ENCODE measurements around the gene PLEKHG2. TPM values are rescaled to one million over a fixed set of nuclear protein-coding genes. Genes with fewer than 3 reads are reported as not detected.
A peak's percentile ranks its signal among the peaks of the same experiment; 100 is the strongest.

Gene PLEKHG2
- total RNA-seq, 3 donors from 2014 or later (not counting 1 experiment from before 2014, with no cell fraction given) = 70.2 to 129 (median 80.7) TPM

GRCh38 chr19:39390751-39391437 lies 21.6 kb upstream of the PLEKHG2 start, which contains the start of the genes MED29 and PAF1:
Gene MED29, plus strand, starts transcription at chr19:39391378. Its CDS starts 45 bp downstream, at chr19:39391423.
Gene PAF1, minus strand, starts transcription at chr19:39391106. Its CDS starts 242 bp downstream, at chr19:39390864.
- H3K9me3 Mint-ChIP-seq = no peaks in the 10 kb centered on the region
- ATAC-seq = peak; percentile 91 to 98 (median 92)

GRCh38 chr19:39397360-39398296 lies 14.8 kb upstream of the PLEKHG2 start:
- peak; percentile 96 for TF ChIP-seq CTCF (IDR thresholded peaks at IDR 0.05)
- 30% methylated on average over 17 of the region's 17 CpGs for WGBS (ENCODE audit: insufficient coverage)
- H3K36me3 Mint-ChIP-seq = no peaks in the 10 kb centered on the region
- Histone ChIP-seq H3K4me3 (ENCODE audit: low read length) (no peak overlapping the region), H3K27me3 (ENCODE audit: control insufficient read depth, insufficient read depth, low read length) (no peaks in the 10 kb centered on the region), H3K27ac (ENCODE audit: low read length) (peak overlapping the region; percentile 91), H3K9me3 (ENCODE audit: control insufficient read depth, insufficient read depth, low read length) (no peaks in the 10 kb centered on the region), H3K4me1 (ENCODE audit: control insufficient read depth, insufficient read depth, low read length) (peaks cover 57% of the 10 kb centered on the region), H3K36me3 (ENCODE audit: control insufficient read depth, insufficient read depth, low read length) (peaks cover 28% of the 10 kb centered on the region)
- intact Hi-C loops (cut with micrococcal nuclease) = loop anchor here (1.0 to 5.0 kb wide), 3 partner anchors 14 to 135 kb away; partner anchors contain the start of genes EID2B and TIMM50
- H3K4me3 Mint-ChIP-seq = peak overlapping the region; percentile 61
- peaks cover 44 to 50% of the 10 kb centered on the region in 2 donors for H3K4me1 Mint-ChIP-seq
- H3K9me3 Mint-ChIP-seq = no peaks in the 10 kb centered on the region
- peak overlapping the region; percentile 96 to 97 for H3K27ac Mint-ChIP-seq
- ATAC-seq = peak; percentile 41 to 66 (median 42)
- peak; percentile 95 to 96 for DNase-seq
- H3K27me3 Mint-ChIP-seq (ENCODE audit: low read depth in 2 of 2) = no peaks in the 10 kb centered on the region

More at GRCh38 chr19:39390751-39391437, 21.6 kb upstream of the PLEKHG2 start, which contains the start of the genes MED29 and PAF1:
- Mint-ChIP-seq H3K4me3 (peak within 1 kb of the TSS; percentile 97), H3K27ac (peak within 1 kb of the TSS; percentile 91 to 98), H3K27me3 (ENCODE audit: low read depth in 2 of 2) (no peaks in the 10 kb centered on the region), H3K36me3 (no peaks in the 10 kb centered on the region), H3K4me1 (peaks cover 16 to 32% of the 10 kb centered on the region in 2 donors)
- Histone ChIP-seq H3K4me3 (ENCODE audit: low read length) (peak within 1 kb of the TSS; percentile 92), H3K9me3 (ENCODE audit: control insufficient read depth, insufficient read depth, low read length) (no peaks in the 10 kb centered on the region), H3K27ac (ENCODE audit: low read length) (peak within 1 kb of the TSS; percentile 98), H3K4me1 (ENCODE audit: control insufficient read depth, insufficient read depth, low read length) (peaks cover 25% of the 10 kb centered on the region), H3K27me3 (ENCODE audit: control insufficient read depth, insufficient read depth, low read length) (no peaks in the 10 kb centered on the region), H3K36me3 (ENCODE audit: control insufficient read depth, insufficient read depth, low read length) (peaks cover 52% of the 10 kb centered on the region)
- intact Hi-C loops (cut with micrococcal nuclease) = loop anchor here (1.0 to 2.0 kb wide), 4 partner anchors 11 to 54 kb away; partner anchors contain the start of genes SAMD4B and SUPT5H
- under 1% methylated on average over 60 of the region's 60 CpGs for WGBS (ENCODE audit: insufficient coverage)
- peak; percentile 90 to 100 for DNase-seq
- TF ChIP-seq CTCF (IDR thresholded peaks at IDR 0.05) = no peak

- intact Hi-C loops (cut with micrococcal nuclease) = loop anchor here (5.0 kb wide), 1 partner anchor 84 kb away; the partner anchor contains the start of gene TIMM50
These were observed 14.1 kb upstream of the PLEKHG2 start for GRCh38 chr19:39398297-39398864.

More at GRCh38 chr19:39398297-39398864, 14.1 kb upstream of the PLEKHG2 start:
- Histone ChIP-seq H3K27ac (ENCODE audit: low read length) (peak overlapping the region; percentile 91), H3K4me3 (ENCODE audit: low read length) (no peak overlapping the region), H3K36me3 (ENCODE audit: control insufficient read depth, insufficient read depth, low read length) (peaks cover 27% of the 10 kb centered on the region), H3K27me3 (ENCODE audit: control insufficient read depth, insufficient read depth, low read length) (no peaks in the 10 kb centered on the region), H3K4me1 (ENCODE audit: control insufficient read depth, insufficient read depth, low read length) (peaks cover 65% of the 10 kb centered on the region), H3K9me3 (ENCODE audit: control insufficient read depth, insufficient read depth, low read length) (no peaks in the 10 kb centered on the region)
- Mint-ChIP-seq H3K4me3 (peak overlapping the region; percentile 61), H3K27me3 (ENCODE audit: low read depth in 2 of 2) (no peaks in the 10 kb centered on the region), H3K36me3 (no peaks in the 10 kb centered on the region), H3K9me3 (no peaks in the 10 kb centered on the region), H3K27ac (peak overlapping the region; percentile 96 to 97), H3K4me1 (peaks cover 48 to 57% of the 10 kb centered on the region in 2 donors)
- DNase-seq (peak; percentile 59 to 79), ATAC-seq (peak in 1 of 3 donors; percentile 11)
- 51% methylated on average over 11 of the region's 11 CpGs for WGBS (ENCODE audit: insufficient coverage)
- no peak for TF ChIP-seq CTCF (IDR thresholded peaks at IDR 0.05)

All from natural killer cell (primary cell).